ENCODE data around the gene RDH14. TPM values are rescaled to one million over a fixed set of nuclear protein-coding genes. Genes with fewer than 3 reads are reported as not detected.

RDH14 gene
- total and polyA plus RNA-seq, 9 donors = 16.0 to 27.9 (median 20.0) TPM

DNA sequence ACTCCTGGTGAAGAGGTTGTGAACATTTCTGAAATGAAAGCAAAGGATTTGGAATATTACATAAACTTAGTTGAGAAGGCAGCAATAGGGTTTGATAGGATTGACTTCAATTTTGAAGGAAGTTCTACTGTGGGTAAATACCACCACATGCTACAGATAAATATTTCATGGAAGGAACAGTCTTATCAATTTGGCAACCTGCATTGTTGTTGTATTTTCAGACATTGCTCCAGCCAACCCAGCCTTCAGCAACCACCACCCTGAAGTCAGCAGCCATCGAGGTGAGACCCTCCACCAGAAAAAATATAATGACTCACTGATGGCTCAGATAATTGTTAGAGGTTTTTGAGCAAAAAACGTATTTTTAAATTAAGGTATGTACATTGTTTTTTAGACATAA is 10.0 kb downstream of the RDH14 start:
- H3K9me3 ChIP-seq = no peaks in the 10 kb centered on the region
- WGBS, 3 donors = 35 to 60% (median 48%) methylated on average over 2 of the region's 2 CpGs
- DNase-seq = no peak
- peaks cover 7% of the 10 kb centered on the region for H3K4me1 ChIP-seq (ENCODE audit: insufficient read depth)
- H3K27ac ChIP-seq = no peak overlapping the region
- TF ChIP-seq EP300 (IDR thresholded peaks at IDR 0.05) = no peak
- TF ChIP-seq POLR2A (IDR thresholded peaks at IDR 0.05) = no peak
- TF ChIP-seq, protein P1, sequence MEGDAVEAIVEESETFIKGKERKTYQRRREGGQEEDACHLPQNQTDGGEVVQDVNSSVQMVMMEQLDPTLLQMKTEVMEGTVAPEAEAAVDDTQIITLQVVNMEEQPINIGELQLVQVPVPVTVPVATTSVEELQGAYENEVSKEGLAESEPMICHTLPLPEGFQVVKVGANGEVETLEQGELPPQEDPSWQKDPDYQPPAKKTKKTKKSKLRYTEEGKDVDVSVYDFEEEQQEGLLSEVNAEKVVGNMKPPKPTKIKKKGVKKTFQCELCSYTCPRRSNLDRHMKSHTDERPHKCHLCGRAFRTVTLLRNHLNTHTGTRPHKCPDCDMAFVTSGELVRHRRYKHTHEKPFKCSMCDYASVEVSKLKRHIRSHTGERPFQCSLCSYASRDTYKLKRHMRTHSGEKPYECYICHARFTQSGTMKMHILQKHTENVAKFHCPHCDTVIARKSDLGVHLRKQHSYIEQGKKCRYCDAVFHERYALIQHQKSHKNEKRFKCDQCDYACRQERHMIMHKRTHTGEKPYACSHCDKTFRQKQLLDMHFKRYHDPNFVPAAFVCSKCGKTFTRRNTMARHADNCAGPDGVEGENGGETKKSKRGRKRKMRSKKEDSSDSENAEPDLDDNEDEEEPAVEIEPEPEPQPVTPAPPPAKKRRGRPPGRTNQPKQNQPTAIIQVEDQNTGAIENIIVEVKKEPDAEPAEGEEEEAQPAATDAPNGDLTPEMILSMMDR (IDR thresholded peaks at IDR 0.05) = no peak
- no peak overlapping the region for H3K4me3 ChIP-seq
- intact Hi-C loops (cut with DNase I) = no loop called here
- H3K27me3 ChIP-seq = no peaks in the 10 kb centered on the region
- H3K36me3 ChIP-seq = no peaks in the 10 kb centered on the region

DNA sequence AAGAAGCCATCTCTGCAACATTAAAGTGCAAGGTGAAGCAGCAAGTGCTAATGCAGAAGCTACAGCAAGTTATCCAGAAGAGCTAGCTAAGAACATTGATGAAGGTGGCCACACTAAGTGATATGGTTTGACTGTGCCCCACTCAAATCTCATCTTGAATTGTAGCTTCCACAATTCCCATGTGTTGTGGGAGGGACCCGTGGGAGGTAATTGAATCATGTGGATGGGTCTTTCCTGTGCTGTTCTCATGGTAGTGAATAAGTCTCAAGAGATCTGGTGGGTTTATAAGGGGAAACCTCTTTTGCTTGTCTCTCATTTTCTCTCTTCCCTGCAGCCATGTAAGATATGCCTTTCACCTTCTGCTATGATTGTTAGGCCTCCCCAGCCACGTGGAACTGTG is 11.4 kb downstream of the RDH14 start:
- intact Hi-C loops (cut with DNase I) = no loop called here
- no peaks in the 10 kb centered on the region for H3K27me3 ChIP-seq
- no peaks in the 10 kb centered on the region for H3K9me3 ChIP-seq
- no peak for TF ChIP-seq POLR2A (IDR thresholded peaks at IDR 0.05)
- TF ChIP-seq EP300 (IDR thresholded peaks at IDR 0.05) = no peak
- TF ChIP-seq, protein P1 (IDR thresholded peaks at IDR 0.05) = no peak
- H3K4me1 ChIP-seq (ENCODE audit: insufficient read depth) = peaks cover 7% of the 10 kb centered on the region
- H3K36me3 ChIP-seq = no peaks in the 10 kb centered on the region
- no peak overlapping the region for H3K27ac ChIP-seq
- H3K4me3 ChIP-seq = no peak overlapping the region
- 84 to 87% (median 86%) methylated on average over 2 of the region's 2 CpGs for WGBS, 3 donors
- DNase-seq = no peak

DNA sequence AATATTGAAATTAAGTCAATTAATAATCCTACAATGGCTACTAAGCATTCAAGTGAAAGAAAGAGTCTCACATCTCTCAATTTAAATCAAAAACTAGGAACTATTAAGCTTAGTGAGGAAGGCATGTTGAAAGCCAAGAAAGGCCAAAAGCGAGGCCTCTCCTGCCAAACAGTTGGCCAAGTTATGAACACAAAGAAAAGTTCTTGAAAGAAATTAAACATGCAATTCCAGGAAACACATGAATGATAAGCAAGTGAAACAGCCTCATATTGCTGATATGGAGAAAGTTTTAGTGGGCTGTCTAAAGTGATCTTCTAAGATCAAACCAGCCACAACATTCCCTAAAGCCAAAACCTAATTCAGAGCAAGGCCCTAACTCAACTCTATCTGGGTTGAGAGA is 11.8 kb downstream of the RDH14 start:
- H3K27ac ChIP-seq = no peak overlapping the region
- intact Hi-C loops (cut with DNase I) = no loop called here
- no peaks in the 10 kb centered on the region for H3K36me3 ChIP-seq

DNA sequence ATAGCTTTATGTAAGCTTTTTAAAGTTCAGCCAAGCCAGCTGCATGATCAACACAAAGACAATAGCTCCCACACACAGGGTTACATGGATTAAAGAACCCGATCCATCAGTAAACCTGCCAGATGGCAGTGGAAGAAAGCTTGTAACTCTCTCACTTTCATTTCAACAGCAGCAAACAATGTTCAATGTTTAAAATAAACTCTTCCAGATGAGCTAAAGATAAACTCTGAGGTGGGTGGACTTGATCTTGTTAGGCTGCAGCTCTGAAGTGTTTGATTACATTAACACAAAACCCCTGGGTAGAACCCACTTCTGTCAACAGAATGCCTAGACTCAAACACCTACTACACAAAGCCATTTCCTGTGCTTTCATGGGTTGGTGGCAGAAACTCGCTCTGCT is 13.9 kb downstream of the RDH14 start:
- Histone ChIP-seq H3K4me3 (no peak overlapping the region), H3K9me3 (no peaks in the 10 kb centered on the region), H3K4me1 (ENCODE audit: insufficient read depth) (peaks cover 7% of the 10 kb centered on the region), H3K36me3 (no peaks in the 10 kb centered on the region), H3K27ac (no peak overlapping the region), H3K27me3 (no peaks in the 10 kb centered on the region)
- no peak for DNase-seq
- WGBS, 3 donors = 79 to 82% (median 79%) methylated on average over 2 of the region's 2 CpGs
- TF ChIP-seq POLR2A (IDR thresholded peaks at IDR 0.05) (no peak), EP300 (IDR thresholded peaks at IDR 0.05) (no peak)
- TF ChIP-seq, protein P1 (IDR thresholded peaks at IDR 0.05) = no peak
- intact Hi-C loops (cut with DNase I) = no loop called here

More for the DNA sequence above, 11.8 kb downstream of the RDH14 start:
- peaks cover 7% of the 10 kb centered on the region for H3K4me1 ChIP-seq (ENCODE audit: insufficient read depth)
- no peak overlapping the region for H3K4me3 ChIP-seq
- no peaks in the 10 kb centered on the region for H3K9me3 ChIP-seq
- DNase-seq = no peak
- no peak for TF ChIP-seq POLR2A (IDR thresholded peaks at IDR 0.05)
- TF ChIP-seq EP300 (IDR thresholded peaks at IDR 0.05) = no peak
- TF ChIP-seq, protein P1 (IDR thresholded peaks at IDR 0.05) = no peak
- H3K27me3 ChIP-seq = no peaks in the 10 kb centered on the region
- WGBS, 3 donors = 3 to 32% (median 26%) methylated on average over 1 of the region's 1 CpG
